Keratinocyte (primary cell): Measurements from ENCODE around the gene TLR1. TPM values are rescaled to one million over a fixed set of nuclear protein-coding genes. Genes with fewer than 3 reads are reported as not detected.

Experiments
- DNase-seq: peaks from one replicate; pipeline ENCODE4 v3.0.0-alpha.2; 2011; ENCODE audit warnings: low read depth, missing footprints, low spot score
- FAIRE-seq: peaks from 2 replicates; lab custom pipeline; 2011; peaks lifted over from hg19 to GRCh38; lab: Jason Lieb, UNC
- H2AFZ ChIP-seq: 2 replicates; pipeline ENCODE4 v1.6.0; 2012; ENCODE audit warnings: low read length, control low read depth, inconsistent platforms; ENCODE audit not compliant: control insufficient read depth
- H3K27ac ChIP-seq: 2 replicates; pipeline ENCODE4 v1.5.1; 2011; ENCODE audit warnings: low read length; ENCODE audit not compliant: control insufficient read depth, insufficient read depth
- H3K27me3 ChIP-seq: 3 replicates; pipeline ENCODE4 v1.6.0; 2011; ENCODE audit warnings: low read length; ENCODE audit not compliant: control insufficient read depth, insufficient read depth; ENCODE audit errors: extremely low read depth
- H3K36me3 ChIP-seq, 2 experiments: 2 replicates in 1 of 2; 3 replicates in 1 of 2; pipeline ENCODE4 v1.5.1; 2011; ENCODE audit warnings: low read length in 2 of 2, mild to moderate bottlenecking in 1 of 2; ENCODE audit not compliant: control insufficient read depth in 2 of 2, insufficient read depth in 2 of 2; ENCODE audit errors: extremely low read depth in 1 of 2
- H3K4me1 ChIP-seq: 3 replicates; pipeline ENCODE4 v1.5.1; 2011; ENCODE audit warnings: low read length; ENCODE audit not compliant: control insufficient read depth, insufficient read depth; ENCODE audit errors: extremely low read depth
- H3K4me2 ChIP-seq: 3 replicates; pipeline ENCODE4 v1.6.0; 2011; ENCODE audit warnings: low read depth, low read length; ENCODE audit not compliant: control insufficient read depth, insufficient read depth; ENCODE audit errors: extremely low read depth
- H3K4me3 ChIP-seq, 3 experiments: fragments of 200-600 bp in 1 of 3; sonication (generic) in 1 of 3; 2 replicates in 2 of 3; 3 replicates in 1 of 3; pipeline ENCODE4 v1.5.1; 2011 to 2016; ENCODE audit warnings: low read length in 3 of 3, mild to moderate bottlenecking in 3 of 3, control low read depth in 2 of 3, inconsistent platforms in 1 of 3, low read depth in 1 of 3, mixed read lengths in 1 of 3, mixed run types in 1 of 3, moderate library complexity in 1 of 3; ENCODE audit not compliant: control insufficient read depth in 2 of 3, insufficient read depth in 2 of 3; ENCODE audit errors: extremely low read depth in 1 of 3
- H3K79me2 ChIP-seq: 2 replicates; pipeline ENCODE4 v1.6.0; 2012; ENCODE audit warnings: low read length; ENCODE audit not compliant: control insufficient read depth, insufficient read depth
- H3K9ac ChIP-seq: 3 replicates; pipeline ENCODE4 v1.6.0; 2011; ENCODE audit warnings: low read length; ENCODE audit not compliant: control insufficient read depth, insufficient read depth; ENCODE audit errors: extremely low read depth
- H3K9me1 ChIP-seq: 3 replicates; pipeline ENCODE4 v1.6.0; 2011; ENCODE audit warnings: low read length; ENCODE audit not compliant: control insufficient read depth, insufficient read depth; ENCODE audit errors: extremely low read depth
- H3K9me3 ChIP-seq: 2 replicates; pipeline ENCODE4 v1.5.1; 2012; ENCODE audit warnings: low read depth, low read length; ENCODE audit not compliant: control insufficient read depth
- H4K20me1 ChIP-seq: 3 replicates; pipeline ENCODE4 v1.6.0; 2011; ENCODE audit warnings: low read length; ENCODE audit not compliant: control insufficient read depth, insufficient read depth; ENCODE audit errors: extremely low read depth
- EZH2 ChIP-seq: IDR thresholded peaks from one replicate; pipeline ENCODE4 v1.6.1; 2012; ENCODE audit warnings: inconsistent platforms, mild to moderate bottlenecking, low read length, moderate library complexity
- dilution Hi-C: fragments of 300-500 bp; cut with MboI; formaldehyde crosslinking; loops from one replicate; pipeline ENCODE4 v1.7.0; 2020; ENCODE audit warnings: low sequenced_read_pairs; ENCODE audit not compliant: extremely low pct_ligation_motif_present
- polyA plus RNA-seq, 5 experiments: library from polyadenylated mRNA; depleted of rRNA in 3 of 5; stranded (reverse) in 3 of 5; stranded (forward) in 1 of 5; unstranded in 1 of 5; fragments of >200 nt; gene quantifications; 1 replicate in 1 of 5; 2 replicates in 3 of 5; 3 replicates in 1 of 5; pipeline versions ENCODE4 v1.2.1 to v1.2.3, GENCODE V29; 2011 to 2012; ENCODE audit warnings: missing spikeins in 2 of 5, low read depth in 1 of 5, low replicate concordance in 1 of 5
- TF ChIP-seq, protein P1 (sequence below), 3 experiments: IDR thresholded peaks in 1 of 3; conservative IDR thresholded peaks in 1 of 3; optimal IDR thresholded peaks in 1 of 3; 2 replicates in 2 of 3; 3 replicates in 1 of 3; pipeline versions ENCODE3 to v1.5.1; 2011; ENCODE audit warnings: low read length in 3 of 3, mild to moderate bottlenecking in 3 of 3, moderate library complexity in 2 of 3, control low read depth in 1 of 3, inconsistent platforms in 1 of 3; ENCODE audit not compliant: insufficient read depth in 2 of 3; ENCODE audit errors: extremely low read depth in 1 of 3

The TLR1 gene
- polyA plus RNA-seq, 1 donor (not counting 4 experiments of a cell fraction or from before 2014, with no cell fraction given) = 0.73 TPM

DNA sequence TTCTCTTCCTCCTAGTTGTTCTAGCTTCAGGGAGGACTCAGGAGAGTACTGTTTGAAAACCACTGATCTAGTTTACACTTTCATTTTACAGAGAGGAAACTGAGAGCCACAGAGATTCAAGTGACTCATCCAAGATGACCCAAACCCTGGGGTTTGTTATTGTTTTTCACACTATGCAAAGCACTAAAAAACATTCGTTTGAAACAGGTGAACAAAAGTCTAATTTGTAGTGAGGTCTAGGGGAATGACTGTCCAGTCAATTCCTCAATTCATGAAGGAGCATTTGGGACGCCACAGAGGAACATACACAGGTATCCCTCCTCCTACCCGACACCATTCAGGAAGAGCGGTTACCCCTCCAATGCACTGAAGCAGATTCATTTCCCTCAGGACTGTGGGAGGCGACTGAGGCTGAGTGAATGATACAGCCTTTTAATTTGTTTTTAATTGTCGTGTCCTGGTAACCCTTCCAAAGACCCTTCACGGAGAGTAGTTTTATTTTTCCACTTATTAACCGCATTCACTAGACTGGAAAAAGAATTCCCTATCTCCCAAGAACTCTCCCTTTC is 52.1 kb downstream of the TLR1 start:
- H3K79me2 ChIP-seq = no peaks in the 10 kb centered on the region
- H3K9me3 ChIP-seq = no peaks in the 10 kb centered on the region
- H3K36me3 ChIP-seq = no peaks in the 10 kb centered on the region
- TF ChIP-seq, protein P1, sequence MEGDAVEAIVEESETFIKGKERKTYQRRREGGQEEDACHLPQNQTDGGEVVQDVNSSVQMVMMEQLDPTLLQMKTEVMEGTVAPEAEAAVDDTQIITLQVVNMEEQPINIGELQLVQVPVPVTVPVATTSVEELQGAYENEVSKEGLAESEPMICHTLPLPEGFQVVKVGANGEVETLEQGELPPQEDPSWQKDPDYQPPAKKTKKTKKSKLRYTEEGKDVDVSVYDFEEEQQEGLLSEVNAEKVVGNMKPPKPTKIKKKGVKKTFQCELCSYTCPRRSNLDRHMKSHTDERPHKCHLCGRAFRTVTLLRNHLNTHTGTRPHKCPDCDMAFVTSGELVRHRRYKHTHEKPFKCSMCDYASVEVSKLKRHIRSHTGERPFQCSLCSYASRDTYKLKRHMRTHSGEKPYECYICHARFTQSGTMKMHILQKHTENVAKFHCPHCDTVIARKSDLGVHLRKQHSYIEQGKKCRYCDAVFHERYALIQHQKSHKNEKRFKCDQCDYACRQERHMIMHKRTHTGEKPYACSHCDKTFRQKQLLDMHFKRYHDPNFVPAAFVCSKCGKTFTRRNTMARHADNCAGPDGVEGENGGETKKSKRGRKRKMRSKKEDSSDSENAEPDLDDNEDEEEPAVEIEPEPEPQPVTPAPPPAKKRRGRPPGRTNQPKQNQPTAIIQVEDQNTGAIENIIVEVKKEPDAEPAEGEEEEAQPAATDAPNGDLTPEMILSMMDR (optimal IDR thresholded peaks at IDR 0.05 in 1 of 3, IDR thresholded peaks at IDR 0.05 in 1 of 3, conservative IDR thresholded peaks at IDR 0.05 in 1 of 3; ENCODE audit: extremely low read depth in 1 of 3, insufficient read depth in 2 of 3, low read length in 3 of 3) = no peak
- no peak for TF ChIP-seq EZH2
- H2AFZ ChIP-seq = peak overlapping the region; percentile 44
- dilution Hi-C loops = no loop called here
- H3K27ac ChIP-seq = no peak overlapping the region
- H4K20me1 ChIP-seq = no peaks in the 10 kb centered on the region
- H3K4me1 ChIP-seq = peaks cover 15% of the 10 kb centered on the region
- no peak overlapping the region for H3K9ac ChIP-seq
- peak overlapping the region; percentile 43 for H3K4me2 ChIP-seq
- H3K9me1 ChIP-seq = peaks cover 3% of the 10 kb centered on the region
- no peaks in the 10 kb centered on the region for H3K27me3 ChIP-seq
- FAIRE-seq (no peak), DNase-seq (no peak)
- no peak overlapping the region for H3K4me3 ChIP-seq

DNA sequence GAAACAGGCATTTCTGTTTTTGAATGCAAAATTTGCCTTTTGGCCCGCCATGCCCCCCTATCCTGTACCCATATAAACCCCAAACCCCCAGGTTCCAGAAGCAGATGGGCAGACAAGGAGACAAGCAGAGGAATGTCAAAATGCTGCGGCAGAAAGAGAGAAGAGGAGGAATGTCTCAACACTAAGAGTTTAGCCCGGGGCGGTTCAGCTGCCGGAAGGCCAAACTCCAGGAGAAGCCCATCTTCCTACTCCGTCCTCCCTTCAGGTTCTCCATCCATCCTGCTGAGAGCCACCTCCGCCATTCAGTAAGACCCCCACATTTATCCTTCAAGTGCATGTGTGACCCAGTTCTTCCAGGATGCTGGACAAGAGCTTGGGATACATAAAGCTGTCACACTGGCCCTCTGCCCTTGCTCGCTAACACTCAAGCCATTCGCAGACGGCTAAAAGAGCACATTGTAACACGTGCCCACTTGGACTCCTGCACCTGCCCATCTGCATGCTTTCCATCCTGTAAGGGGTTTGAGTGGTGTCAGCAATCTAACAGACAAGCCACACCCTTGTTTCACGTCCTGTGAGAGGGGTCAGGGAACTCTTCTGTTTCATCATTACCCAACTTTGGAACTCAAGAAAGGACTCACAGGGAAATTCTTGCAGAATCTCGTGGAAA is 53.1 kb downstream of the TLR1 start:
- TF ChIP-seq, protein P1 (optimal IDR thresholded peaks at IDR 0.05 in 1 of 3, IDR thresholded peaks at IDR 0.05 in 1 of 3, conservative IDR thresholded peaks at IDR 0.05 in 1 of 3; ENCODE audit: extremely low read depth in 1 of 3, insufficient read depth in 2 of 3, low read length in 3 of 3) = no peak
- TF ChIP-seq EZH2 = no peak
- FAIRE-seq (no peak), DNase-seq (no peak)
- Histone ChIP-seq H3K9me3 (no peaks in the 10 kb centered on the region), H3K79me2 (no peaks in the 10 kb centered on the region), H3K9ac (no peak overlapping the region), H4K20me1 (no peaks in the 10 kb centered on the region), H3K4me1 (peaks cover 15% of the 10 kb centered on the region), H3K27ac (no peak overlapping the region), H3K4me2 (no peak overlapping the region), H2AFZ (no peak overlapping the region), H3K36me3 (no peaks in the 10 kb centered on the region), H3K9me1 (peaks cover 3% of the 10 kb centered on the region), H3K27me3 (no peaks in the 10 kb centered on the region), H3K4me3 (no peak overlapping the region)
- dilution Hi-C loops = no loop called here
